Suprapubic skin (tissue), 3 donors: Measurements from ENCODE around the gene CRCP.

Experiments used
- EP300 ChIP-seq: sonication (generic); formaldehyde crosslinking; IDR thresholded peaks from one replicate; pipeline ENCODE4 v1.6.1; 2017; ENCODE audit warnings: antibody characterized with exemption
- TF ChIP-seq, protein P1 (sequence below), 2 donors: fragments of 200-600 bp in 1 of 2; fragments of 450-650 bp in 1 of 2; sonication (generic) in 1 of 2; IDR thresholded peaks; one replicate each; pipeline ENCODE4 v1.5.1; 2016 to 2019; ENCODE audit warnings: antibody characterized with exemption in 2 of 2, mild to moderate bottlenecking in 1 of 2, moderate library complexity in 1 of 2

DNA sequence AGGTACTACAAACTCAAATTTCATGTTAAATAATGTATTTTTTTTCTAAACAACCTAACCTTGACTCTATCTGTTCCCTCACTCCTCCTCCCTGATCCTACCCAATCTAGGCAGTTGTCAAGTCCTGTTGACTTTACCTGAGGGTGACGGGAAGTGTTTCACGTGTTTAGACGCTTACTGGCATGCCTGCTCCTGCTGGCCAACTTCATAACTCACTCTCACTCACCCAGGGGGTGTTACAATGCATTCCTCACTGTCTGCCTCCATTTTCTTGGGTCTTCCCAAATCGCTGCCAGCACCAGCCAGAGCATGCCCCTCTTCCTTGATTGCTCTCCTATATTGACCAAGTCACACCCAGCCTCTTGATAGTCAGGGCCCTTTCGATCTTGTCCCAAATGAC is 28.3 kb downstream of the CRCP start:
- TF ChIP-seq, protein P1, sequence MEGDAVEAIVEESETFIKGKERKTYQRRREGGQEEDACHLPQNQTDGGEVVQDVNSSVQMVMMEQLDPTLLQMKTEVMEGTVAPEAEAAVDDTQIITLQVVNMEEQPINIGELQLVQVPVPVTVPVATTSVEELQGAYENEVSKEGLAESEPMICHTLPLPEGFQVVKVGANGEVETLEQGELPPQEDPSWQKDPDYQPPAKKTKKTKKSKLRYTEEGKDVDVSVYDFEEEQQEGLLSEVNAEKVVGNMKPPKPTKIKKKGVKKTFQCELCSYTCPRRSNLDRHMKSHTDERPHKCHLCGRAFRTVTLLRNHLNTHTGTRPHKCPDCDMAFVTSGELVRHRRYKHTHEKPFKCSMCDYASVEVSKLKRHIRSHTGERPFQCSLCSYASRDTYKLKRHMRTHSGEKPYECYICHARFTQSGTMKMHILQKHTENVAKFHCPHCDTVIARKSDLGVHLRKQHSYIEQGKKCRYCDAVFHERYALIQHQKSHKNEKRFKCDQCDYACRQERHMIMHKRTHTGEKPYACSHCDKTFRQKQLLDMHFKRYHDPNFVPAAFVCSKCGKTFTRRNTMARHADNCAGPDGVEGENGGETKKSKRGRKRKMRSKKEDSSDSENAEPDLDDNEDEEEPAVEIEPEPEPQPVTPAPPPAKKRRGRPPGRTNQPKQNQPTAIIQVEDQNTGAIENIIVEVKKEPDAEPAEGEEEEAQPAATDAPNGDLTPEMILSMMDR (IDR thresholded peaks at IDR 0.05): no peak
- no peak for TF ChIP-seq EP300
